Measurements from ENCODE around the gene PSPN. TPM values are rescaled to one million over a fixed set of nuclear protein-coding genes. Genes with fewer than 3 reads are reported as not detected.

Gene PSPN, protein sequence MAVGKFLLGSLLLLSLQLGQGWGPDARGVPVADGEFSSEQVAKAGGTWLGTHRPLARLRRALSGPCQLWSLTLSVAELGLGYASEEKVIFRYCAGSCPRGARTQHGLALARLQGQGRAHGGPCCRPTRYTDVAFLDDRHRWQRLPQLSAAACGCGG
- 1.2 TPM for polyA plus RNA-seq (2013, experiment 1 of 2; ENCODE audit: insufficient read length)
- 0.77 TPM for polyA plus RNA-seq (2013, experiment 2 of 2; ENCODE audit: insufficient read length)

DNA sequence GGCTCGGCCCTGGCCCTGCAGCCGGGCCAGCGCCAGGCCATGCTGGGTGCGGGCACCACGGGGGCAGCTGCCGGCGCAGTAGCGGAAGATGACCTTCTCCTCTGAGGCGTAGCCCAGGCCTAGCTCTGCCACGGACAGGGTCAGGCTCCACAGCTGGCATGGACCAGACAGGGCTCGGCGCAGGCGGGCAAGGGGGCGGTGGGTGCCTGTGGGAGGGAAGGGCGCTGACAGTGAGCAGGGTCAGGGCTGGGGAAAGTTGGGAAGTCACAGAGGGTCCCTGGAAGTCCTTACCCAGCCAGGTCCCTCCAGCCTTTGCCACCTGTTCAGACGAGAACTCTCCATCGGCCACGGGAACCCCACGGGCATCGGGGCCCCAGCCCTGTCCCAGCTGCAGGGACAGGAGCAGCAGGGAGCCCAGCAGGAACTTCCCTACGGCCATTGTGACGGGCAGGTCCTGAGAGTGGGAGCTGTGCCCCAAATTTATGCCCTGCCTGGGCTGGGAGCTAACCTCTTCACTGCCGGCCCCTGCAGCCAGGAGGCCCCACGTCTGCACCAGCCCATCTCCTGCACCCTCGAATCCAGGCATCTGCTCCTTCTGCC, at the start of gene PSPN:
PSPN (minus strand) TSS at position 523 of the 600 bp plus-strand sequence; CDS start at position 439, 84 bp downstream.
- DNase-seq: no peak

GRCh38 chr19:6424939-6425731, 49.4 kb upstream of the PSPN start:
- peak; percentile 100 for DNase-seq

DNA sequence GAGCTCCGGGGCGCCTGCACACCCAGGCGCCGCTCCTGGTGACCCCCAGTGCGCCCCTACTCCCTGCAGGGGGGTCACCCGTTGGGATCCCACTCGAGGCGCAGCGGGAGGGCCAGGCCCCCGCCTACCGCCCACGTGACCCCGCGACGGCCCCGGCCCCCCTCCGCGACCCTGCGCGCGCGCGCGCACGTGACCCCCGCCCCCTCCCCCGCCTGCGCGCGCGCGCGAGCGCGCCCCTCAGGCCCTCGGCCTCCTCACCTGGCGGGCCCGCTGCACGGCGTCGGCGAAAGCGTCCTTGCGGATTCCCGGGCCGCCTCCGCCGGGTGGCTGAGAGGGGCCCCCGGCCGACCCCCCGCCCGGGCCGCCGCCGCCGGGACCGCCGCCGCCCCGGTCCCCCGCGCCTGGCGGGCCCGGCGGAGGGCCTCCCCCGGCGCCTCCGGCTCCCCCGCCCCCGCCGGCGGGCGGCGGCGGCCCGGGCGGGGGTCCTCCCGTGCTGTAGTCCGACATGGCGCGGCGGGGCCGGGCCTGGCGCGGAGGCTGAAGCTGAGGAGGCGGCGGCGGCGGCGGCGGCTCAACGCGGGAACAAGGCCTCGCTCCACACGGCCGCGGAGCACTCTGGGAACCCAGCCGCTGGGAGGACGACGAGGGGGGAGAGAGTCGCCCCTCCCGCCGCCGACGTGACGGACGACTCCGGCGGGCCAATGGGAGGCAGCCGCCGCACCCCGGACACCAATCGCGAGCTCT, 48.6 kb upstream of the PSPN start, which contains the start of gene KHSRP:
KHSRP (minus strand) TSS at position 617 of the 744 bp plus-strand sequence; CDS start at position 507, 110 bp downstream.
- DNase-seq: peak; percentile 13

DNA sequence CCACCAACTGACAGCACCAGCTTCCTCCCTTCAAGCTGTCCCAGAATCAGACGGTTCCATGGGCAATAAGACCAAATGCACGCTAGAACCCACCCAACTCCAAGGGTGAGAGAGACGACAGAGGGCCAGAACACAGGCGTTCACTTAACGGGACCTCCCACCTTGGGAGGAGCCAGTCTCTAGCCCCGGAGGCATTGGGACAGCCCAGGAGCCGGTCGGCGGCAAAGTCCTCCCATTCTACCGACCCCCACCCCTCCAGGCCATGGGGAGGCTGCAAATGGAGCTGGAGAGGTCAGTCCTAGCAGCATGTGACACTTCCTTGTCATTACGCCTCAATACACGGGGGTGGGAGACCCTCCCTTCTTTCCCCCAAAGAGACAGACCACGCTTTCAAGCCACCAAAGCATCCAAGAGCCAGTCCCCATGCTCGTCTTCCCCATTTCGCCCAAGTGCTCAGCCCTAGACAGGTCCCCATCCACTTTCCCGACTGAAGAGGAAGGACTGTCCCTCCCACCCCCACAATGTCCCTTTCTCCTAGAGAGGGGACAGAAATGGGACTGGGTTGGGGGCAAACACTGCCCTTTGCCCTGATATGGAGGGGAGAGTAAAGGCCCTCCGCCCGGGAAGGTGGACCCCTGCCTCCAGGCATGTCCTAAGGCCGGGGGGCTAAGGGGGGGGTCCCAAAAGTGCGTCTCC, 47.9 kb upstream of the PSPN start:
- DNase-seq: peak; percentile 60

DNA sequence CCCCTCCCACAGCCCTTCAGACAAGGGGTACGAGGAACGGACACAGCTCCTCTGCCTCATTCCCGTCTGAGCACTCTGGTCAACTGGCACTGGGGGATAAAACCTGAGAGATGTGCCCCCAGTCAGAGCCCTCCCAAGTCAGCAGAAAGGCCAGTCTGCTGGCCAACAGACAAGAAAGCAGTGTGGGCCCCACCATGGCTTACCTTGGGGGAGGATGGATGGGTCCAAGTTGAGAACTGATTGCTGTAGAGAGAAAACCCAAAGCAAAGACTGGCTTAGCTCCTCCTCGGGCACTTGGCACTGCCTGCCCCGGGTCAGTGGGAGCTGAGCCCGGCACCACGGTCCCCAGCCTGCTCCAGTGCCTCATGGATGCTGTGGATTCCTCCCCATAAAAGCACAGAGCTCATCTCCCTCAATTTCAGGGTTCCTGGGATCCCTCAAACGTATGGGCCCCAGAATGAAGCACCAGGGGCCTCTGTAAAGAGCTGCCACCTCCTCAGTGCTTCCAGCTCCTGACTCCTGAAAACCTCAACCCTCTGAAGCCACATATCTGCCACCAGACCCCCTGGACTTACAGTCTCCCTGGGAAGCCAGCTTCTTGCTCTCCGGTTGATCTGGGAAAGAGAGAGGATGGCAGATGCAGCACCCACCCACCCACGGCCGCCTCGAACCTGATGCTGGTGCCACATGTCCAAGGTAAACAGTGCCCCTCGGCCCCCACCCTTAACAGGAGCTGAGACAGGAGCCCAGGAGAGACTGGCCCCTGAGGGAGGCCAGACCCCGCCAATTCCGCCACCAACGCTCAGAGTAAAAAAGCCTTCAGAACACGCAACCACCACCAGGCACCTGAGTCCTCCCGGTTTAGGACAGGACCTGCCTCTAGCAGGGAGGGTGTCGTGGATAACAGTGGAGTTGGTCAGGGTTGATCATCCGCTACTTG, 45.6 kb upstream of the PSPN start:
- no peak for DNase-seq

DNA sequence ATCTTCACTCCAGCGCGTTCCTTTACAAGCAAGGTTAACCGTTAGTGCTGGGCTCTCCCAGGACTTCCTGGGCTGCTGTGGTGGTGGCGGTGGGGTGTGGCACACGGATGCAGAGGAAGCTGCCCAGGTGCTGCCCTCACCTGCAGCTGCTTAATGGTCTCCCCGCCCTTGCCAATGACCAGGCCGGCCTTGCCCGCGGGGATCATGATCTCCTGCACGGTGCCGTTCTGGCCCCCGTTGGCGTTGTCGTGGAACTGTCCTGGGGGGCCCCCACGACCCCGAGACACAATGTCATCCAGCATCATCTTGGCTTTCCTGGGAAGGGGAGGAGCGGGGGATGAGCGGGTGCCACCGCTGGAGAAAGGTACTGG, 42.8 kb upstream of the PSPN start:
- no peak for DNase-seq

DNA sequence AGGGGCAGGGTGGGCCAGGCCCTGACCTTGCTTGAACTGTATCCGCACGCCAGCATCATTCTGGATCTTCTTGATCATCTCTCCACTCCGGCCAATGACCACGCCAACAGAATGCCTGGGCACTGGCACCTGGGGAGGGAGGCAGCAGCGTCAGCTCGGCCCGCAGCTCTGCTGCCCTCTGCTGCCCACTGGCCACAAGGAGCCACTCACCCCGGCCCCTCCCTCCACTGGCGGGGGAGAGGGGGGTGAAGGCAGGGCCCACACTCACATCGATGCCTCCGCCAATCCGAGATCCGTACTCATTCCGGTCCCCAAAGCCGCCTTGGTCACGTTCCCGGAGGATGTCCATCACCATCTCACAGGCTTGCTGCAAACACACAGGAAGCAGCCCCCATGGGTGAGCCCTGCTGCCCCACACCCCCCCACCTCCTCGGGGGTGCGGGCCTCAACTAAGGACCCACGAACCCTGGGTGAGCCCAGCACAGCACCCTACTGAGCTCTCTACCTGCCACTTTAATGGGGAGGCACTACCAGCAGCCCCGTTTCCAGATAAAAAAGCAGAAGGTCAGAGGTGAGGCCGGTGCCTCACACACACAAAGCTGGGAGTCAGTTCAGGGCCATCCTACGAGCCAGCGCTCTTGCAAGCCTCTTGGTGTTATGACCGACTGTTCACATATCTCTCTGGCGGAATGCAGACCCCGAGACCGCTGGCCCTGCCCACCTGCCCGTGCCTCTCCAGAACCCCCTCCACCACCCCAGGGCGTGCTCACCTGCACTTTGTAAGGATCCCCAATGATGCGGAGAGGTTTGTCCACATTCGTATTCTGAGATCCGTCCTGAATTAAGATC, 42.2 kb upstream of the PSPN start:
- peak; percentile 11 for DNase-seq

GRCh38 chr19:6416658-6417405, 41.1 kb upstream of the PSPN start:
- DNase-seq: no peak

GRCh38 chr19:6415591-6416190, 40.0 kb upstream of the PSPN start:
- DNase-seq: no peak

GRCh38 chr19:6414793-6415590, 39.3 kb upstream of the PSPN start:
- DNase-seq: no peak

DNA sequence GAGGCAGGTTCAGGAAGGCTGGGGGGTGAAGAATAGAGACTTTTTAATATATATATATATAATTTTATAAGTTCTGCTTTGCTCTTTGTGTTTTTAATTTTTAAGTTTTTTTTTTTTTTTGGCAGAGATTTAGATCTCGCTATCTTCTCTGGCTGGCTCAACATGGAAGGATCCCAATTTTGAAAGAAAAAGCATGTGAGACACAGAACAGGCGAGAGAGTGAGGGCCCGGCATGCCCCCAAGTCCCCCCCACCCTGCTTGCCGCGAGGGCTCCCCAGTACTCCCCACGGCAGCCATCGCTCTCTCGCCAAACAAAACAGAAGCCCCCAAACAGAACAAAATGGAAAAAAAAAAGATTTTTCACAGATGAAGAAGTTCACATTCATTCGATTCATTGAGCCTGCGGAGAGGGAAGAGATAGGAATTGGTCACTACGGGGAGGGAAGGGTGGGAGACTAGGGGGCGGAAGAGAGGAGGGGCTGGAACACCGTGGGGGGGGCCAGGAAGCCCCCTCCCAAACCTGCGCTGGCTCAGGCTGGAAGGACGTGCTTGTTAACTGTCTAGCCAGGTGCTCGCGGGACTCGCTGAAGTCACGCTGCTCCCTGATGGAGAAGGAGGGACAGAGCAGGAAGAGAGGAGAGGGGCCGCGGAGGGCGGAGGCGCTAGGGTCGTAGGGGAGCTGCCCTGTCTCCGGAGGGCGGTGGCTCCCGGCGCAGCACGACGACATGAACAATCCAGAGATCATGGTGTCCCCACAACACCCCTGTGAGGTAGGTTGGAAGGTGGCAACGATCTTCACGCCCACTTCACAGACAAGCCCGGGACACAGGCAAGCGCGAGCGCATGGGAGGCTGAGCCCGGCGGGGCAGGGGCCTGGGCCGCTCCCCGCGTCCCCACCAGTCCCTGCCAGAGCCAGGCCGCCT, 38.2 kb upstream of the PSPN start:
- no peak for DNase-seq

- no peak for DNase-seq
These were observed 37.6 kb upstream of the PSPN start for GRCh38 chr19:6413291-6413690.

- DNase-seq: no peak
These were observed 36.8 kb upstream of the PSPN start for GRCh38 chr19:6412447-6413091.

DNA sequence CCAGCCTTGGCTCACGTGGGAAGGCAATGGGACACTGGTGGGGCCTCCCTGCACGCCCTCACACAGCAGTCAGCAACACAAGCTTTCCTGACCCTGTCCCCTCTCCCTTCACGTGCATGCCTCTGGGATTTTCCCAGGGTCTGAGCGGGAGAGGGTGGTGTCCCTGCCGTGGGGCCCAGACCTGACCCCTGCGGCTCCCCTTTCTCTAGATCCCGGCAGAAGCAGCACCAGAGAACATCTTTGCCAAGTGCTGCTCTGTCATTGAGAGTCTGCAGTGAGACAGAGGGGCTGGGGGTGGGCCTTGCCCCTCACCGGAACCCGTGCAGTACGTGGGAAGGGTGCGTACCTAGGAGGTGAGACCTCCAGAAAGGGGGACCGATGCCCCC, 36.3 kb upstream of the PSPN start:
- DNase-seq: no peak

DNA sequence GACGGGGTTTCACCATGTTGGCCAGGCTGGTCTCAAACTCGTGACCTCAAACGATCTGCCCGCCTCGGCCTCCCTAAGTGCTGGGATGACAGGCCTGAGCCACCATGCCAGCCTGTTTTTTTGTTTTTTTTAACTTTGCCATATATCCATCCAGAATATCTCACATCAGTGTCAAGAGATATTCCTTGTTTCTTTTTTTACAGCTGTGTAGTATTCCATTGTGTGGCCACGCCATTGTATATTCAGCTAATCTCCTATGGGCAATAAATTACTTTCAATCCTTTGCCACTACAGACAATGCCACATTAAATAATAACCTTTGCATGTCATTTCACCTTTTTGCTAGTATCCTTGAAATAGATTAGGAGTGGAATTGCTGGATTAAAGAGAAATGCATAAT, 33.6 kb upstream of the PSPN start:
- DNase-seq: no peak

- no peak for DNase-seq
These were observed 30.7 kb upstream of the PSPN start for GRCh38 chr19:6406401-6406800.

Measured in fibroblast of skin of back (primary cell).